T-helper 1 cell treated with Interleukin-12 subunit alpha and Interleukin-12 subunit beta and Interleukin-4 antibody, amounts not matched to agents 30 μg/mL and 1 μg/mL, for 36 hours (primary cell): ENCODE results near the gene OR6F1.
"Not testable (repeated sequence)": the region's sequence is repeated elsewhere in the genome, so short reads cannot be mapped to it uniquely, and the experiment has no call there.

Experiments used
- H3K27ac Mint-ChIP-seq: one replicate; pipeline ENCODE4 v1.8.0; 2021; ENCODE audit warnings: mild to moderate bottlenecking, mixed read lengths
- H3K27me3 Mint-ChIP-seq: one replicate; pipeline ENCODE4 v1.8.0; 2021; ENCODE audit warnings: low read depth, mixed read lengths
- H3K36me3 Mint-ChIP-seq: one replicate; pipeline ENCODE4 v1.8.0; 2021; ENCODE audit warnings: low read depth, mixed read lengths
- H3K4me1 Mint-ChIP-seq: one replicate; pipeline ENCODE4 v1.8.0; 2021; ENCODE audit warnings: low read depth, mixed read lengths
- H3K4me3 Mint-ChIP-seq: one replicate; pipeline ENCODE4 v1.8.0; 2021; ENCODE audit warnings: mild to moderate bottlenecking, moderate library complexity, mixed read lengths
- H3K9me3 Mint-ChIP-seq: one replicate; pipeline ENCODE4 v1.8.0; 2021; ENCODE audit warnings: mixed read lengths

OR6F1 gene

DNA sequence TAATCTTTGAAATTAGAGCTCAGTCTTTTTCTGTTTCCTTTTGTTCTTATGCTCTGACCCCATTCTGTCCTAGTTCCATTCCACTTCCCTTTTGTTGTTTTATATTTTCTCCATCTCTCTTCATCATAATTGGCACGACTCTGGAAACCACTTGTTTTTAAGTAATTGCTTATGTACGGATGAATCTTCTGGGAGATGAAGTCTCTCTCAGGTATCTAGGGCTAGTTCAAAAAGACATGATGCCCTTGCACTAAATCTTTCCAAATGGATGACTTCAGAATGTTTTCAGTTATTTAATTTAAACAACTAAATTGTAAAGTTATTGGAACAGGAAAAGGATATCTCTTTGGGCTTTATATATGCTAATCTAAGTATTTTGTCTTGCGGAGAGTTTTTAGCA, at the start of gene OR6F1:
OR6F1 (minus strand) TSS at position 101 of the 400 bp plus-strand sequence. CDS start 3,891 bp downstream, outside the sequence.
- Mint-ChIP-seq H3K4me3 (no peak within 1 kb of the TSS), H3K9me3 (no peaks in the 10 kb centered on the region), H3K27me3 (no peaks in the 10 kb centered on the region), H3K27ac (no peak within 1 kb of the TSS), H3K4me1 (no peaks in the 10 kb centered on the region), H3K36me3 (no peaks in the 10 kb centered on the region)

DNA sequence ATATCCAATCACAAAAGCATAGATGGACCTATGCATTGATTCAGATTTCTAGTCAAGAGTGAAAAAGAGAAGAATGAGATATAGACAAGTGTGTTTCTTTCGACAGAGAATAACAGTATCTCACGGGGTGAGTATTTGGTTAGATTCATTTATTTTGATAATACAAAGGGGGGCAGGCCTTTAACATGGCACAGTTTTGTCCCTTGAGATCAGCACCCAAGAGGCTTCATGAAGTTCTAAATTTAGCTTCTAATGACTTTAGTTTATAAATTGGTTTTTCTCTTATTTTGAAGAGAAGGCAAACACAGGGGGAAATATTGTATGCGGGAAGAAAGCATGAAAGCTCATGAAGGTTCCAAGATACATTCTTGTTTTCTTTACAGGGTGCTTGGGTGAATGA, 44.0 kb upstream of the OR6F1 start, which contains the start of gene OR1C1:
OR1C1 (minus strand) TSS at position 101 of the 400 bp plus-strand sequence. CDS start 2,150 bp downstream, outside the sequence.
- H3K9me3 Mint-ChIP-seq = no peaks in the 10 kb centered on the region
- H3K36me3 Mint-ChIP-seq = no peaks in the 10 kb centered on the region
- H3K27ac Mint-ChIP-seq = no peak within 1 kb of the TSS

DNA sequence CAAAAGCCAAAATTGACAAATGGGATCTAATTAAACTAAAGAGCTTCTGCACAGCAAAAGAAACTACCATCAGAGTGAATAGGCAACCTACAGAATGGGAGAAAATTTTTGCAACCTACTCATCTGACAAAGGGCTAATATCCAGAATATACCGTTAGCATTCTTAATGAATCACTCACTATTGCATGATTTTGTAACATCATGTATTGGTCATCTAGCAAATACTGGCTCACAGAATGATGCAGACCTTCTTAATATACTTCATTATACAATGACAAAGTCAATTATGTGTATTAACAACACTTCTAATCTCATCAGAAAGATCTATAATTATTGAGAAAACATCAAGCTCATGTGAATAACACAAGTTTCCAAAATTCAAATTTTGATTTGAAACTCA, 37.9 kb upstream of the OR6F1 start:
- H3K4me3 Mint-ChIP-seq, H3K4me1 Mint-ChIP-seq, H3K36me3 Mint-ChIP-seq, H3K9me3 Mint-ChIP-seq, H3K27ac Mint-ChIP-seq, H3K27me3 Mint-ChIP-seq: not testable (repeated sequence)

More for the DNA sequence above, 44.0 kb upstream of the OR6F1 start, which contains the start of gene OR1C1:
- no peaks in the 10 kb centered on the region for H3K4me1 Mint-ChIP-seq
- no peaks in the 10 kb centered on the region for H3K27me3 Mint-ChIP-seq
- no peak within 1 kb of the TSS for H3K4me3 Mint-ChIP-seq

DNA sequence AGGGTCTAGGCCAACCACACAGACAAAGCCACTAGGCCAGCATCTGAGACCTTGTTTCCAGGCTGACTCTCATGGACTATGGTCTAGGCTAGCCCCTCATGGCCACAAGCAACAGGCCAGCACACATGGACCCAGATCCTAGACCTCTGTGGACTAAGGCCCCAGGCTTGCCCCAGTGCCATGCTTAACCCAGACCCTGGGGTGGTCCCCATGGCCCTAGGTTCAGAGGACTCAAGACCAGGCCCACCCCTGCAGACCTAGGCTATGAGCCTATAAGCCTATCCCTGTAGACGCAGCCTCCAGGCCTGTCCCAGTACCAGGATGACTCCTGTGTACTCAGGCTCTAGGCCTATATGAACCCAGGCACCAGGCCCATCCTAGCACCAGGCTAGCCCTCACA, 33.4 kb upstream of the OR6F1 start:
- H3K36me3 Mint-ChIP-seq = no peaks in the 10 kb centered on the region
- H3K4me1 Mint-ChIP-seq = no peaks in the 10 kb centered on the region
- H3K4me3 Mint-ChIP-seq = no peak overlapping the region
- H3K9me3 Mint-ChIP-seq = peaks cover 5% of the 10 kb centered on the region
- H3K27ac Mint-ChIP-seq = no peak overlapping the region
- no peaks in the 10 kb centered on the region for H3K27me3 Mint-ChIP-seq

DNA sequence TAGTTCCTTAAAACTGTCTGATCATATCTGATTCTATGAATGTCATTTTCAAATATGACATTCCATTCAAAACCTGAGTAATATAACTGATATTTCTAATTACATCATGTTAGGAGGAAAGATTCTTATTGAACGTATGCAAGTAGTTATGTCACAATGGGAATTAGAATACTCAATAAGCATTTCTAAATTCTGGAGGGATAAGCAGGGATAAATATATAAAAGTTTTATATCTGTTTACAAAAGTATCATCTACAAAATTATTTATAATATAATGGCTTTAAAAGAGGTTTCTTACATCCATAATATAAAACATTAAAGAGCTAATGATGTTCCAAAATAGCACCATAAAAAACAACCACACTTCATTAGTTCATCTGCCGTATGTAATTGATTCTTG, 31.6 kb upstream of the OR6F1 start, which contains the start of gene OR14A2:
OR14A2 (minus strand) TSS at position 101 of the 400 bp plus-strand sequence.
- Mint-ChIP-seq H3K4me3 (no peak within 1 kb of the TSS), H3K4me1 (no peaks in the 10 kb centered on the region), H3K9me3 (peaks cover 5% of the 10 kb centered on the region), H3K27me3 (no peaks in the 10 kb centered on the region), H3K27ac (no peak within 1 kb of the TSS), H3K36me3 (no peaks in the 10 kb centered on the region)

DNA sequence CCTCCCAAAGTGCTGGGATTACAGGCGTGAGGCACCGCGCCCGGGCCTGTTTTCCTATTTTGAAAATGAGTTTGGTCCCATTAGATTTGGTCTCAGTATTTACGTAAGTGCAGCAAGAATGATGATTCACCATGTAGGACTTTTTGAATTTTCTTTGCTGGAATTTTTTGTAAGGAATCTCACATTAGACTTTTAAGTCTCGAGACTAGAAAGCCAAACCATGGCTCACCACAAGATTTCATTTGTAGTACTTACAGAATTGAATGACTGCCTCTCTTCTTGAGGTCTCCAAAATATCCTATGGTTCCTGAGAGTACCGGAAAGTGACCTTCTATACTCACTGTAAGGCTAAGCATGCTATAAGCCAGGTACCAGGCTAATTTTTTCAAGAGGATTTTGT, 31.2 kb upstream of the OR6F1 start:
- H3K36me3 Mint-ChIP-seq = no peaks in the 10 kb centered on the region
- H3K9me3 Mint-ChIP-seq = peaks cover 5% of the 10 kb centered on the region

DNA sequence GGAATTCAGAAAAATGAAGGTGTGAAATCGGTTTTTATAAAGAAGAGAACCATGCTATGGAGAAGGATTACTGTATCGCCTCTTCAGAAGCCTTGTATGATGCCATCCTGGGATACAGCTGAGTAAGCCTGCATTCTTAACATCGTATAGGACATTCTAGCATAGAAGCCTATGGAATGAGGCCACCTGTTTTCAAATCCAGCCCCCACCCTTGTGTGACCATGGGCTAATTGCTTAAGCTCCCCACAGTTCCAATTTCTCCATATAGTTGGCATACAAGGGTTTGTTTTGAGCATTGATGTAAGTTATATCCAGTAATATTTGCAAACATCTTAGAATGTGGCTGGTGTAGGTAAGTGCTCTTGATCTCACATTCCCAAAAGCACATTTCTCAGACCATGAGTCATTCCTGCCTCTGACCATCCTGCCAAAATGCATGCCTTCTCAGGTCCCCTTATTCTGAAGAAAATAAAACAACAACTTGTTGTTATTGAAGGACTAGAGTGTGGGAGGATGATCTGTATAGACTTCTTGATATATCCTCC, 30.0 kb upstream of the OR6F1 start:
- H3K9me3 Mint-ChIP-seq = peaks cover 5% of the 10 kb centered on the region
- H3K36me3 Mint-ChIP-seq = no peaks in the 10 kb centered on the region
- no peak overlapping the region for H3K27ac Mint-ChIP-seq
- H3K27me3 Mint-ChIP-seq = no peaks in the 10 kb centered on the region
- H3K4me3 Mint-ChIP-seq = no peak overlapping the region
- H3K4me1 Mint-ChIP-seq = no peaks in the 10 kb centered on the region

More for the DNA sequence above, 31.2 kb upstream of the OR6F1 start:
- Mint-ChIP-seq H3K27ac (no peak overlapping the region), H3K4me3 (no peak overlapping the region), H3K27me3 (no peaks in the 10 kb centered on the region), H3K4me1 (no peaks in the 10 kb centered on the region)

DNA sequence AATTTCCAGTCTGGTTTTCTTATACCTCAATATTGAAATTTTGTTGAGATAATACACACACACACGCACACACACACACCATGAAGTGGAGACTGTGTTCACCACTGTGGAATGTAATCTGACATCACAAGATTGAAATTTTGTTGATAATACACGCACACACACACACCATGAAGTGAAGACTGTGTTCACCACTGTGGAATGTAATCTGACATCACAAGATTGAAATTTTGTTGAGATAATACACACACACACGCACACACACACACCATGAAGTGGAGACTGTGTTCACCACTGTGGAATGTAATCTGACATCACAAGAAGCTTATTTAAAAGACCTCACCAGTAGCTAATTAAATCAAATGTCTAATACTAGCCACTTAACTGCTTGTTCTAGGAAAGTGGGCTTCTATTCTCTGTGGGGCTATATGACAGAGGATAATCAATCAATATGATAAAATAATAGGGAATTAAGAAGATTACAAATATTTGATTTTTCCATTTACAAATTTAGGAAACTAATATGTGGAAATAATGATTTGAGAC, 25.8 kb upstream of the OR6F1 start:
- H3K4me1 Mint-ChIP-seq, H3K4me3 Mint-ChIP-seq, H3K27ac Mint-ChIP-seq, H3K9me3 Mint-ChIP-seq, H3K27me3 Mint-ChIP-seq, H3K36me3 Mint-ChIP-seq: not testable (repeated sequence)

DNA sequence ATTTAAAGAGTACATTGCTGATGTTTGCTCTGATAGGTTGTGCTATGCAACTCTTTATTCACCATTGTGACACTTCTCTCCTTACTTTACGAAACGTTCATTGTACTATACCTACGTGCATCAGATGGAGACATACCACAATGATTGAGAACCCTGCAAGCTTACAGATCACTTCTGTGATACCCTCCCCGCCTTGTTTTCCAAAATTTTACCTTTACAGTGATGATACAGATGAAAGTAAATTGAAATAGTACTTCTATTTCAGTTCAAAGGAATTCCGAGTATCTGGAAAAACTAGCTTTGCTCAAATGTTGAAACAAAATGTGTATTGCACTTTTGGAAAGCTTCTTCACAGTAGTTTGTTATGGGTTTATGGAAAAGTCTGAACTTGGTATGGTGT, 25.3 kb upstream of the OR6F1 start:
- Mint-ChIP-seq H3K4me1 (no peaks in the 10 kb centered on the region), H3K9me3 (peaks cover 2% of the 10 kb centered on the region), H3K27ac (no peak overlapping the region), H3K36me3 (no peaks in the 10 kb centered on the region), H3K4me3 (no peak overlapping the region), H3K27me3 (no peaks in the 10 kb centered on the region)

DNA sequence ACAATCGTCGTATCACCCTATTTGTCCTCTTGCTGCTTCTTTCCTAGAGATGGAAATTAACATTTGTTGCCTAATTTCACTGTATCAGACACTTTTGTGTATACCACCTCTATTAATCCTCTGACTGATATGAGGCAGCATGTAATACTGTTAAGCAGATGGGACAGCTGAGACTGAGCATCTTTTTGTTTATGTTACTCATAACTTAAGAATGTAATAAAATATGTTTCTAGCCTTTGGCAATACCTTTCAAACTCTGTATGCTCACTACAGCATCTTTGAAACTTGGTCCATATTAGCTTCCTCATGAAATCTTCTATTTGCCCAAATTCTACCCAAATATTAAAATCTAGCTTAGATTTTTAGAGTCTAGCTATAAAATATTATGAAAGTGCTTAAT, 24.3 kb upstream of the OR6F1 start:
- Mint-ChIP-seq H3K4me1 (no peaks in the 10 kb centered on the region), H3K27me3 (no peaks in the 10 kb centered on the region)

DNA sequence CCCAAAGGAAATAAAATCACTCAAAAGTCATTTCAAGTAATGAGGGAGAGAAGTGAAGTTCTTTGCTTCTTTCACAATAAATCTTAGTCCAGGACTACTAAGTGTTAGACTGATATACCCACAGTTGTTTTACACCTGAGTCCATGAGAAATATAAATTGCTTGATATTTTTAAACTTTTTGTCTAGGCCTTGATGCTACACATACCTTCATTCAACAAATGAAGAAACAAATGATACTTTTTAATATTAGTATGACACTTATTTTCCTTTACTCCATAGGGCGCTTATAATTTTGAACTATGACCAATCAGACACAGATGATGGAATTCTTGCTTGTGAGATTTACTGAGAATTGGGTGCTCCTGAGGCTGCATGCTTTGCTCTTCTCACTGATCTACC, 21.9 kb upstream of the OR6F1 start, which contains the start of gene OR14K1:
OR14K1 (plus strand) TSS at position 301 of the 400 bp plus-strand sequence; CDS start at position 301, 0 bp downstream.
- no peaks in the 10 kb centered on the region for H3K4me1 Mint-ChIP-seq
- H3K4me3 Mint-ChIP-seq = no peak within 1 kb of the TSS
- peaks cover 2% of the 10 kb centered on the region for H3K9me3 Mint-ChIP-seq
- H3K36me3 Mint-ChIP-seq = no peaks in the 10 kb centered on the region
- no peaks in the 10 kb centered on the region for H3K27me3 Mint-ChIP-seq
- H3K27ac Mint-ChIP-seq = no peak within 1 kb of the TSS

More for the DNA sequence above, 24.3 kb upstream of the OR6F1 start:
- H3K36me3 Mint-ChIP-seq = no peaks in the 10 kb centered on the region
- H3K9me3 Mint-ChIP-seq = peaks cover 2% of the 10 kb centered on the region
- no peak overlapping the region for H3K4me3 Mint-ChIP-seq
- no peak overlapping the region for H3K27ac Mint-ChIP-seq

DNA sequence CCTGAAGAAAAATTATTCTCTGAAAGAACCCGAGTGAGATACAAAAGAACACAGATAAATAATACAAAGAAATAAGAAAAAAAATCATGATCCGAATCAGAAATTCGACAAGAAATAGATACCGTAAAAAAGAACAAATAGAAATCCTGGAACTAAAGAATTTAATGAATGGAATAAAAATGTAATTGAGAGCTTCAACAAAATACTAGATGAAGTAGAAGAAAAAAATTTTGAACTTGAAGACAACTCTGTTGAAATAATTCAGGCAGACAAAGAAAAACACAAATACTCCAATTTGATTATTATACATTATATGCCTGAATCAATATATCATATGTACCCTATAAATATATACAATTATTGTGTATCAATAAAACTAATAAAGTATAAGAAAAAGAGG, 4.8 kb upstream of the OR6F1 start:
- Mint-ChIP-seq H3K27me3 (no peaks in the 10 kb centered on the region), H3K27ac (no peak overlapping the region), H3K9me3 (peaks cover 8% of the 10 kb centered on the region), H3K36me3 (no peaks in the 10 kb centered on the region), H3K4me3 (no peak overlapping the region), H3K4me1 (no peaks in the 10 kb centered on the region)

DNA sequence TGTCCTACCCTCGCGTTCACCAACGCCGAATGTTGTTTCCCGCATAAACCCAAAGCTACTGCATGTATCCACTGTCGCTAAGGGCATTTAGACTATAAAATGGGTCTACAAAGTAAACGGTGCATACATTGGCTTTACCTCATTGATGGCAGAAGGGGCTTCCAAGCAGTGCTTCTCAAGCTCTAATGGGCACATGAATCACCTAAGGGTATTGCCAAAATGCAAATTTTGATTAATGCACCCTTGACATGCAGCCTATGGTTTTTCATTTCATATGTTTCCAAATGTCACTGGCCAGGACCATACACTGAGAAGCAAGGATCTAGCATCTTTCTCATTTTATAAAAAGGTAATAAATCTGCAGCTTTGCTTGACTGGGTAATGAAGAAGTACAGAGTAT, 2.7 kb downstream of the OR6F1 start:
- Mint-ChIP-seq H3K4me1 (no peaks in the 10 kb centered on the region), H3K27me3 (no peaks in the 10 kb centered on the region), H3K9me3 (no peaks in the 10 kb centered on the region), H3K4me3 (no peak overlapping the region), H3K36me3 (no peaks in the 10 kb centered on the region), H3K27ac (no peak overlapping the region)

DNA sequence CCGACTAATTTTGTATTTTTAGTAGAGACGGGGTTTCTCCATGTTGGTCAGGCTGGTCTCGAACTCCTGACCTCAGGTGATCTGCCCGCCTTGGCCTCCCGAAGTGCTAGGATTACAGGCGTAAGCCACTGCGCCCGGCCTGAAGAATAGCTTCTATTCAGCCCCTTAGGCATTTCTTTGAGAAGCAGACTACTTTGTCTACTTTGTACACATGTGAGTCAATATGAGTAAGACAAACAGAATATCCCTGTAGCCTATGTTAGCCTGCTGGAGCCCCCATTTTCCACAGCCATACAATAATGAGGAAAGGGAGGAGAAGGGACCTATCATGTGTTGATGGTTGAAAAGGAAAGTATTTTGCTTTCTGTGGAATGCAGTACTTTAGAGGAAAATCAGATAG, 5.8 kb downstream of the OR6F1 start:
- H3K4me1 Mint-ChIP-seq, H3K27me3 Mint-ChIP-seq, H3K4me3 Mint-ChIP-seq, H3K9me3 Mint-ChIP-seq, H3K27ac Mint-ChIP-seq, H3K36me3 Mint-ChIP-seq: not testable (repeated sequence)

DNA sequence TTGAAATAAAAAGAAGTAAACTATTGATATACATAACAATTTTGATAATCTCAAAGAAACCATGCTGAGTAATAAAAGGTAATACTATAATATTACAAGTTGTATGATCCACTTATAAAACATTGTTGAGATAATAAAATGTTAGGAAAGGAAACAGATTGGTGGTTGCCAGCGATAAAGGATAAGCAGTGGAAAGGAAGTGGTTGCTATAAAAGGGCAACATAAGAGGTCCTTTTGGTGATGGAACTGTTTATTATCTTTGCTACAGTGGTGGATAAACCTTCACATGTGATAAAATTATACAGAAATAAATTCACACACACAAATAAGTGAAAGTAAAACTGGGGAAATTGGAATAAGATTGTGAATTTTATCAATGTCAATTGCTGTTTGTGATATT, 15.1 kb downstream of the OR6F1 start:
- Mint-ChIP-seq H3K4me1 (no peaks in the 10 kb centered on the region), H3K4me3 (no peak overlapping the region), H3K36me3 (no peaks in the 10 kb centered on the region), H3K27me3 (no peaks in the 10 kb centered on the region), H3K9me3 (no peaks in the 10 kb centered on the region), H3K27ac (no peak overlapping the region)
